G401.6 (cell line): ENCODE data around the gene MEF2A.
A peak's percentile ranks its signal among the peaks of the same experiment; 100 is the strongest.

Source experiments
- FAIRE-seq: peaks from 2 replicates; lab custom pipeline; 2012; peaks lifted over from hg19 to GRCh38; lab: Jason Lieb, UNC

MEF2A gene

DNA sequence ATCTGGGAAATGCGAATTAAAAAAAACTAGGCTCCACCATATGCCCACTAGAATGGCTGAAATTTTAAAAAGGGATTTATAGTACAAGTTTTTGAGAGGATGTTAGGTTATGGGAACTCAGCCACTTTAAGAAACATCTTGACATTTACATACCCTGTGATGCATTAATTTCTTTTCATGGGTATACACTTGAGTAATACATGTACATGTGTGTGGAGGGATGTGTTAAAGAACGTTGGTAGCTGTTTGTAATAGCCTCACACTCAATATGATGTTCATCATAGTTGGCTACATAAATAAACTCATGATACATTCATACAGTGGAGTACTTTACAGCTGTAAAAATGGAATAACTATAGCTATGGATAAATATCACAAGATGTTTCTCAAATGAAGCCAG, 40.9 kb downstream of the MEF2A start:
- FAIRE-seq, result no peak

DNA sequence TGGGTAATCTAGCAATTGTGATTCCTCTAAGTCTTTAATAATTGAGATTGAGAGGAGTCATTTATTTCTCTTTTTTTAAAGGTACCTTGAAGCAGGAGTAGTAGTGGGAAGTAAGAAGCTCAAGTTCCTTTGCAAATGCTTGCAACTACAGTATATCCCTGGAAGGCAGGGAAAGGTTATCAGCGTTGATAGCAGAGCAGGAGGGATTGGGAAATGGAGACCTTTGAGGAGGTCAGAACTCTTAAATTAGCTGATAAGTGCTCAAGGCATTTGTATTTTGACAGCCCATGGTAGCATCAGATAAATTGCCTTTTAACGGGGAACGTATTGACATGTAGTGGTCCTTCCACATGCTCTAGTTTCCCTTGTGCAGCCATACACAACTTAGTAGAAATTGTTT, 47.7 kb downstream of the MEF2A start:
- FAIRE-seq, result no peak

DNA sequence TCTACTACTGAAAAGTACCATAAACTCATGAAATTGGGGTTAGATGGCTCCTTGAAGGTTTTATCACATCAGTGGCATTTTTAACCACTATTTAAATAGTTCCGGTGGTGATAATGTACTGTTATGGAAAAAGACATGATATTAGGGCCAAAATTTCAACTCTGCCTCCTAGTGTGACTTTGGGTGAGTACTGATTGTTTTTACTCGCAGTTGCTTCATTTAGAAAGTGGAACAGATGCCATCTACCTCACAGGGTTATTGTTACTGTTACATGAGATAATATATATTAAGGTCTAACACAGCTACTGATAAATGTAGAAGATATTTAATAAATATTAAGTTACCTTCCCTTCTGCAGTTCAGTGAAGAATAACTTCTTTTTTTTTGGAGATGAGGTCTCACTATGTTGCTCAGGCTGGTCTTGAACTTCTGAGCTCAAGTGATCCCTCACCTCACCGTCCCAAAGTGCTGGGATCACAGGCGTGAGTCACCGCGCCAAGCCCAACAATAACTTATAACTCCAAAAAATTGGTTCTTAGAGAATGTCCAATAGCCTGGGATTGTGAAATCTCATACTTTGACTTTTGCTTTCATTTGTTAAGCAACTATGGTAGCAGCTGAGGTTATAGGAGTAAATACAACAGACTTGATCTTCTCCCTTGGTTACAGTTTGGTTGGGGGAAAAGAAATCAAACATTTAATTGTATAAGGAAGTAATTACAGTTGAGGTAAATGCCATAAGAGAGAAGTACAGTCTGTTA, 48.3 kb downstream of the MEF2A start:
- no peak for FAIRE-seq

DNA sequence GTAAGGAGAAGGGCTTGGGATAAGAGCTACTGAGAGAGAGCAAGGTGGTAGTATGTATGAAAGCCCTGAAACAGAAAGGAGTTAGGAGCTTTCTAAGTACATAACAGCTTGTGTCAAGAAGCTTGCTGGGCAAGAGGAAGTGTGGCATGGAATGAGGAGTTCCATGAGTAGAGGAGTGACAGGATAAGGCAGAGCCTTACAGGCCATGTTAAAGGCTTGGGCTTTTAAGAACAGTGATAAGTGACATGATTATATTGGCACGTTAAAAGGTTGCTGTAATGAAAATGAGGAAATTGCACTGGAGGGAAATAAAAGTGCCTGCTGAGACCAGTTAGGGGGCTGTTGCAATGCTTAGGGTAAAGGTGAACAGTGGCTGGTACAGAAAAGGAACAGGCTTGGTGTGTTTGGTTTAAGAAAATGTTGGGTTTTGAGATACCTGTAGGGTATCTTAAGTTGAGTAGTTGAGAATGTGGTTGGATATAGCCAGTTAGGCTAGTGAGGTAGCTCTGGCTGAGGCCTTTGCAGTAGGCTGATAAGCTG, 49.0 kb downstream of the MEF2A start:
- FAIRE-seq, result no peak

DNA sequence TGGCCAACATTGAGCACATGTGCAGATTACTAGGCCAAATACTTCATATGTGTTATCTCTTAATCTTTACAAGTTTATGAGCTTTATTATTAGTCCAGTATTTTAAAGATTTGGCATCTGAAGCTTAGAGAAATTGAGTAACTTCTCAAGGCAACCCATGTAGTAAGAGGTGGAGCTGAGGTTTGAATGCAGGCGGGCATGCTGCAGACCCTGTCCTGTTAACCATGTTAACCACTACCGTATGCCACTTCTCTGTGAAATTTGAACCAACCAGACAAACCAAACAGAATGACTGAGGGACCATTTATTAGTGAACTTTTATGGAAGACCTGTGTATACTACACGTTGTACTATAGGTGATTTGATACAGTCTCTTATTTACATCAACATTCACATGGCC, 49.7 kb downstream of the MEF2A start:
- no peak for FAIRE-seq

DNA sequence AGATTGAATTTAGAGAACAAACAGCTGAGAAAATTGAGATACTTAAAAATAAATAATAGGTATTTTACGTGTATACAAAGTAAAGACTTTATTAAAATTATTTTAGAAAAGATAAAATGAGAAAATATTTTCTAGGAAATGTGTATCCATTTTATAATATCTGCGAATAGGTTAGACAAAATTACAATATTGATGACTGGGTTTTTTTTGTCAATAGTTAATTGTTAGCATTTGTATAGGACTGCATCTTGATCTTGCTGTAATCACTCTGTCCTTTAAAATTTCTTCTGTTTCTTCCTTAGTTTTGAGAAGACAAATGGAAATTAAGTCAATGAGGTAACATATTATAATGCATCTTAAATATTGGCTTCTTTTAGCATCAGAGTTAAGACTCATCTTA, 50.3 kb downstream of the MEF2A start:
- peak; percentile 13 for FAIRE-seq

DNA sequence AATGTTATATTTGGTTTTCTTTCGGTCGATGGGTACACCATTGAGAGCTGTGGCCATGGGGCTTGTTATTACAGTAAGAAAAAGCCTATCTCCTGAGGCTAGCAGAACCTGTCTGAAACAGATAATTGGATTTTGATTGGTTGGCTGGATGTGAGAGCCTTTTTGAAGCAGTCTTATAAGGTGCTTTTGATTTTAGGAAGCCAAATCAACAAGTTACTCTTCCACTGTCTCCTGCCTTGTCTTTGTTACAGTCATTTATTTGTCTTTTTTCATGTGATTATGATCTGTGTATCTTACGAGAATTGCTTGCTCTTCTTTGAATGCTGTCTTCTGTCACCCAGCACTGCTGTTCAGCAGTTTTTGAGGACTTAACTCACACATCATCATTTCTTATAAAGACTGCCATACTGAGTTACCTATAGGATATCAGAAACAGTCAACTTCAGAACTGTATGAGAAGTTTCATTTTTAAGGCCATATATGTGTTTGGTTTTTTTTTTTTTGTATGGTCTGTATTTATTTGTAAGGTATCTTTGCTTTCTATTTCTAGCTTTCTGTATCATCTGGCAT, 51.1 kb downstream of the MEF2A start:
- no peak for FAIRE-seq

DNA sequence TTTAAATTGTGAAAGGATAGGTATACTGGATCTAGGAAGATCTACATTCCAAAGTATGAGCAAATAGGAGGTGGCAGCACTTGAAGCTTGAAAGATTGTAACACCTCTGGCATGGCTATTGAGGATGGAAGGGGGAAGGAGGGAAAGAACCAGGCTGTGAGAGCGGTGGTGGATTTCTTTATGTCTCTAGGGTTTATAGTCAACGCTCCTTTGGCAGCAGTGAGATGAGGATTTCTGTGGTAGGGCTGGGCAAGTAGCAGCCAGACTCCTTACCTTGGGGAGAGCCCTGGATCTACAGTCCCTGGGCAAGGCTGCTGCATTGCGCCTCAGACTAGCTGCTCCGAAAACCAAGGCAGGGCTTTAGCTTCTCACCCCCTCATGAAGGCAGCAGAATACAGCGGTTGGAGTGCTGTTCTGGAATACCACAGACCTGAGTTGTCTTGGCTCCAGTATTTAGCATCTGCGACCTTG, 53.2 kb downstream of the MEF2A start:
- no peak for FAIRE-seq

DNA sequence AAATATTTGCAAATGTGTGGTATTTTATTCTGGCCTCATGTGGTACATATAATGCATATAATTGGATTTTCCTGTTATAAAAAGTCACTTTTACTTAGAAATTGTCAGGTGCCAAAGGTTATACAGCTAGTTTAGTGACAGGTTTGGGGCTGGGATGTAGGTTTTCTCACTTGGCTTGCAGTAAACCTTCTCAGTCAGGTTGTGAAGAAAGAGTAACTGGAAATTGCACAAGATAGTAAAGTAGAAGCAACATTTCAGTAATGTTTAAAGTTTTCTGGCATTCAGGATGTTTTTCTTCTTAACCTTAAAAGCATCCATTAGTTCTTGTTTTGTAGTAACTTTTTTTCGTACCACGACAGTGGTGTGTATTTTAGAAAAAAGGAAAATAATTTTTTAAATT, 53.9 kb downstream of the MEF2A start:
- FAIRE-seq, result peak; percentile 15

DNA sequence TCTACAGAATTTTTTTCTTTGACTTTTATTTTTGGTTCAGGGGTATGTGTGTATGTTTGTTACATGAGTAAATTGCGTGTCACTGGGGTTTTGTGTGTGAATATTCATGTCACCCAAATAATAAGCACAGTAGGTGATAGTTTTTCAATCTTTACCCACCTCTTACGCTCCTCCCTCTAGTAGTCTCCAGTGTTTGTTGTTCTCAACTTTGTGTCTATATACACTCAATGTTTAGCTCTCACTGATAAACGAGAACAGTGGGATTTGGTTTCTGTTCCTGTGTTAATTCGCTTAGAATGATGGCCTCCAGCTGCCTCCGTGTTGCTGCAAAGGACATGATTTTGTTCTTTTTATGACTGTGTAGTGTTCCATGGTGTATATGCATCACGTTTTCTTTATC, 54.4 kb downstream of the MEF2A start:
- FAIRE-seq, result no peak

DNA sequence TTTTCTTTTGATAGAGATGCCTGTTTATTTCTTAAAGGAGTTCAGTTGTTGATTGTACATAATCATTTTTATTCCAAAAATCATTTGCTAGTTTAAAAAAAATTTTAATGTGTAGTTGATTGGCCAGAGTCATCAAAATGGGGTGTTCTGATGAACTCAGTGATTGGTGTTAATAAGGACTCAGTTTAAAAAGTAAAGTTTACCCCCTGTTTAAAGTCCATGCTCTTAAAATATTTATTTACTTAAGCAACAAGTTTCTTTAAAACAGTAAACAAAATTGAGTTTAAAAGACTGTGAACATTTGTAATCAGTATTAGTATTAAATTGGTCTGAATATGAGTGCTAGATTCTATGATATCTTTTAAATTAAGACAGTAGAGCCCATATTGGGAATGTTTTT, 56.0 kb downstream of the MEF2A start:
- no peak for FAIRE-seq

DNA sequence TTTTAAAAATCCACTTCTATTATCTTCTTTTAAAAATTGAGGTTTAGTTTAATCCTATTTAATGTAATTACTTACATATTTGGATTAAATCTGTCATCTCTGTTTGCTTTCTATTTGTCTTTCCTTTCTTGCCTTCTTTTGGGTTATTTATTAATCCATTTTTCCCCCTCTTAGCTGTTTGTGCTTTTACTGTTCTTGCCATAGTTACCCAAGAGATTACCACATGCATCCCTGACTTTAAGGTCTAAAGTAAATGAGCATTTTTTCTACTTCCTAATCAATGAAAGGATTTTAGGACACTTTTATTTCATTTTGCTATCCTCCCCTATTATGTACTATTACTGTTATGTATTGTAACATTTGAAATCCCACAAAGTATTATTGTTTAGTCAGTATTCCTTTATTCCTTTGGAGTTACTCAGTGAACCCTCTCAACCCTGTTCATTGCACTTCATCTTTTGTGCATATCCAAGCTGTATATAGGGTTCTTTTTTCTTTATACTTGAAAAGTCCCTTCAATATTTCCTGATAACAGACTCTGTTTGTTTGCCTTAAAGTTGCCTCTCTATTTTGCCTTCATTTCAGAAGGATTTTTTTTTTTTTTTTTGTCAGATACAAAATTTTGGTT, 62.7 kb downstream of the MEF2A start:
- FAIRE-seq, result no peak

DNA sequence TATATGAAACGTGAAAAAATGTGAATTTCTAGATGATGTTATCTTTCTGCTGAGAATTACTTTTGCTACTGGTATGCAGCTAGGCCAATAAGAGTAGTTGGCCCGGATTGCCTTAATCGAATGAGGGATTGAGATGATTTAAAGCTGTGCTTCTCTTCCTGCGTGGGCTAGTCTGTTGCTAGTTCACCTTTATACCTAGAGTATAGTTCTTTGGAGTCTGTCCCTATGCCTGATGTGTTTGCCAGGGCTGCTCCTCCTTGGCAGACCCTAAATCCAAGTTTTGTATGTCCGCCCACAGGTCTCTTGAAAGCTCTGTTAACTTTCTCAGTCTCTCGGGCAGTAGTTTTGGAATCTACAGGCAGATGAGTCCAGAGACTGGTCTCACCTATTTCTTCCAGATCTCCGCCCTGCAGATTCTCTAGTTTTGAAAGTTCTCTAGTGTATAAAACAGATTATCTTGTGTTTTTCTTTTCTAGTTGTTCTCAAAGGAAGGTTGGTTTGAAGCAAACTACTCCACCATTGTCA, 64.9 kb downstream of the MEF2A start:
- no peak for FAIRE-seq

DNA sequence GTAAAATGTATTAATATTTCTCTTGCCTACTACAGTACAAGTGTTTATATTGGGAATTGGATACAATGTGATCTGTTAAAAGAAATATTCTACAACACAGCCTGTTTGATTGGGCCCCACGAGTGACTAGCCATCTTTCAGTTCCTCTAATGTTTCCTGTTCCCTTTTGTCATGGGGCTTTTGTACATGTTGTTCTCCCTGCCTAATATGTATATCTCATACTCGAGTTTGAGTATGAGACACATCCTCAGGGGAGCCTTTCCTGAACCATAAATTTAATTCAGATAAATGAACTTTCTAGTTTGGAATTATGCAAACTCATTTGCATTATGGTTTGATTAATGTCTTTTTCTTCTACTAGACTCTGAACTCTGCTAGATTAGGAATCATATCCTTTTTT, 65.5 kb downstream of the MEF2A start:
- no peak for FAIRE-seq

DNA sequence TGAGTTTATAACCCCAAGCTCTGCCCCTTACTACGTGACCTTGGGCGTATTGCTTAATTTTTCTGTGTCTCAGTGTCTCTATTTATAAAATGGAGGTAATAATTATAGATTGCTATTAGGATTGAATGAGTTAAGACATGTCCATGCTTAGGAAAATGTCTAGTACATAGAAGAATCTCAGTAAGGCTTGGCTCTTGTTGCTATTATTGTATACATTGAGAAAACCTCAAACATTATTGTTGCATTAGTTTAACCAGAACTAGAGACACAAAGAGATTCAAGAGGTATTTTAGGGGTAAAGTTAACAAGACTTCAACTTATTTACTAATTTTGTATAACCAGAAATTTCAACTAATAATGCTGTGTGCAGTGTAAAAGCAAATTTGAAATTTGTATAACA, 66.7 kb downstream of the MEF2A start:
- no peak for FAIRE-seq

DNA sequence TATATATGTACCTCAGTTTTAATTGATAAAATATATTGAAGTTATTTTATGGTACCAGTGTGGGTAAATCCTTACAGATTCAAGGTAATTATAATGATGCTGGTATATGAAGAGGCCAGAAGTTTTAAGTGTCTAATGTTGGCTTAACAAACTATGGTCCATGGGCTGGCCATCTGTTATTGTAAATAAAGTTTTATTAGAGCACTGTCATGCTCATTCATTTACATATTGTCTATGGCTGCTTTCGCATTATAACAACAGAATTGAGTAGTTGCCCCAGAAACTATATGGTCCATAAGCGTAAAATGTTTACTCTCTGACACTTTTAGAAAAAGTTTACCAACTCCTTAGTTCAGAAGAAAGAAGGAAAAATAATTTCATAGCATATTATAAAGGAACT, 67.9 kb downstream of the MEF2A start:
- FAIRE-seq, result no peak

DNA sequence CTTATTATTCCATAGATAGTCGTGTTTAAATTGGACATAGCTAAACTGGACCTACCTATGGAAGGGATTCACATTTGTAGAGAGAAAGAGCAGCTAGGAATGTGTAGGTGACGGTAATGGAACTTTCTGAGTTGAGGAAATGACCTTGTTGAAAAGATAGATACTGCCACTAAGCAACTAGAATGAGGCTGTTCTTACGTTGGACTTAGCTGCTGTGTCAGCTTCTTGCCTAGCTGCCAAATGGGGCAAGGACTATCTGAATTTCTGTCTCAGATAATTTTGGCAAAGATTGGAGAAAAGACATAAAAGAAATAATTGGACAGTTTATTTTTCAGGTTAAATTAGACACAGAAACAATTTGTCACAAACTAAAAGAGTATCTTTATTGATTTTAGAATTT, 68.8 kb downstream of the MEF2A start:
- no peak for FAIRE-seq

DNA sequence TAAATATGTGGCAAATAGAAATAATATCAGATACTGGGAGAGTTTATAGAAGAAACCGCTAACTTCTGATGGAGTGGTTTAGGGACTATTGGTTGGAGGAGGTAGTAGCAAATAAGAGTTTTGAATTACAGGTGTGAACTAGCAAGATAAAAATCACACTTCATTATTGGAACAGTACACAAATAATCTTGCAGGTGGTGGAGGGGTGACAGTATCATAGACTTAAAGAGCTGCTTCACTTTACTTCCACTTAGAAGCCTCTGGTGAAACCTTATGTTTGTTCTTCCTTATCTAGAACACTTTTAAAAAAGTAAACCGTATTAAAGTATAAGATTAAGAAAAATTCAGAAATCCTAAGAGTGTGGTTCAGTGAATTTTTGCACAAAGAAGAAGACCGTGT, 69.4 kb downstream of the MEF2A start:
- FAIRE-seq, result no peak

DNA sequence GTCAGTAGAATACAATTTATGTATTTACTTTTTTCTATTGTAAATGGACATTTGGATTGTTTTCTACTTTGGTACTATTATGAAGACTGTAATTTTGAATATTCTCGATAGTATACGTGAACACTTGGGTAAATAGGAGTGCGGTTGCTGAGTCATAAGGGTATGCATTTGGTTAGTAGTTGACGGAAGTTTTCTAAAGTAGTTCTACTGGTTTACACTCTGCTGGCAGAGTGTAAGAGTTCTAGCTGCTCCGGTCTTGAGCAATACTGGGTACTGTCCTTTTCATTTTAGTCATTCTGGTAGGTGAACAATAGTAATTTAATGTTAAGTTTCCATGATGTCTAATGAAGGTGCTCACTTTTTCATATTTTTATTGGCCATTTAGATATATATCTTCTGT, 70.0 kb downstream of the MEF2A start:
- no peak for FAIRE-seq

DNA sequence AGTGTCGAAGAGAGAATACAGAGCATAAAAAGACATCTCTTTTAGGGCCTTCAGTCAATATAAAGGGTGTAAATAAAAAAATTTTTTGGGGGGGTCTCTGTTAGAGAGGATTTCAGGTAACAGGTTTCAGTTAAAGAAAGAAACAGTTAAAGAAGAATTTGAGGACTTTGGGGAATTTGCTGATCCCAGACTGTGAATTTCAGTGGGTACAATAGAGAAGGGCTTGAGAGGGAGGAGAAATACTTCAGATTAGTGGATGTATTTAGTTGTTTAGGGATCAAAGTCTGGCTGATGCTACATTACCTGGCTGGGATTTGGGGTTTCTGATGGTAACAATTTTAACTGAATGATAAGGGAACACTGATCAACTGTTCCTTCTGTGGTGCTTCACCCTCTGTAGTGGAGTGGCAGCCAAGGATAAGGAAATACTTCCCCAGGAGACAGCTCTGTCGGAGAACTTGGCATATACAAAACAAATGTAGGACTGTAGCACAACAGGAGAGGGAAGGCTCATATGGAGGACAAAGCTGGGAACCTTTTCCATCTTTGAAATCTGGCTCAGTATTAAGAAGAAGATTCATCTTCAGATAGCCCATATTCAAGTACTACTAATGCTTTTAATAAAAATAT, 79.2 kb downstream of the MEF2A start:
- FAIRE-seq, result no peak

DNA sequence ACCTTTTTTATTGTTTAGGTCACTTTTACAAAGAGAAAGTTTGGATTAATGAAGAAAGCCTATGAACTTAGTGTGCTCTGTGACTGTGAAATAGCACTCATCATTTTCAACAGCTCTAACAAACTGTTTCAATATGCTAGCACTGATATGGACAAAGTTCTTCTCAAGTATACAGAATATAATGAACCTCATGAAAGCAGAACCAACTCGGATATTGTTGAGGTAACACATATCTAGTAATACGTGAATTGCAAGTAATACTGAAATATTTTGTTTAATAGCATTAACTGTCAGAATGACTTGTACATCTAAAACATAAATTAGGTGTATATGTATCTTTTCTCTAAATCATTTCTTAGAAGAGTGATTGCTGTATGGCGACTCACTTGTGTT, 79.8 kb downstream of the MEF2A start:
- FAIRE-seq, result no peak

DNA sequence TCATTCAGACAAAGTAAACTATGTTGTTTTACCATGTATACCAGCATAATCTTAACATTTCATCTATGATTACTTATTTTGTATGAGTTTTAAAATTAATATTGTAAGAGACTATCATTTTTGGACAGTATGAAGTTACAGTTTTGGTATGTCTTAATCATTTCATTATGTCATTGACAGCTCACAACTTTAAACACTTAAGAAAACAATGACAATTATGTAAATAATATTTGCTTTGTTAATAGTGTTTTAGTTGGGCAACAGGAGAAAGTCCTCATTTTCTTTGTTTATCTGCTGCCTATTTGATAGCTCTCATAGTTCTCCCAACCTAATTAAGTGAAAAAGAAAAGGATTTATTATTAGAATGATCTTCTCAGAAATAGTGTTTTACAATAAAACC, 80.2 kb downstream of the MEF2A start:
- FAIRE-seq, result no peak
